ENCODE data around the gene LRFN4. TPM values are rescaled to one million over a fixed set of nuclear protein-coding genes. Genes with fewer than 3 reads are reported as not detected.

Gene LRFN4
- total and polyA plus RNA-seq, 10 of the 15 experiments (the other 5 are each of a cell fraction or from before 2014, with no cell fraction given) = 0.03 to 43.8 (median 4.9) TPM

GRCh38 chr11:66815646-66816045 lies 41.2 kb upstream of the LRFN4 start:
- ChIA-PET SMC1A (ENCODE audit: uncharacterized antibody, unreplicated experiment) (no interaction called here), POLR2A (no interaction called here), RAD21 (ENCODE audit: unreplicated experiment) (interaction anchor here (0.6 kb wide), 1 partner anchor 70 kb away, joined by 3 read pairs; no protein-coding TSS in a partner anchor), CTCF (interaction anchor here (1.5 kb wide), 1 partner anchor 11 kb away, joined by 3 read pairs; no protein-coding TSS in a partner anchor)
- no TSS peak for BruUV-seq (replicated peaks)
- H3K36me3 ChIP-seq (ENCODE audit: control insufficient read depth in 2 of 2, insufficient read depth in 2 of 2, low read length in 1 of 2) = no peaks in the 10 kb centered on the region
- no peaks in the 10 kb centered on the region for H3K27me3 ChIP-seq (replicated peaks in 1 of 2; ENCODE audit: control insufficient read depth in 2 of 2, insufficient read depth in 2 of 2, low read length in 1 of 2)
- H3K27ac ChIP-seq (ENCODE audit: control insufficient read depth, insufficient read depth) = no peak overlapping the region
- in situ Hi-C loops (cut with MboI) (no loop called here), intact Hi-C loops (cut with micrococcal nuclease; ENCODE audit: unreplicated experiment) (no loop called here)
- FAIRE-seq = no peak
- ATAC-seq = no peak
- H4K20me1 ChIP-seq (ENCODE audit: control insufficient read depth, insufficient read depth) = no peaks in the 10 kb centered on the region
- no peak for DNase-seq (ENCODE audit: low read depth, low spot score)
- H3K4me1 ChIP-seq (ENCODE audit: control insufficient read depth, insufficient read depth, low read length) = no peaks in the 10 kb centered on the region
- no peak overlapping the region for H3K4me3 ChIP-seq
- no peak overlapping the region for H2AFZ ChIP-seq (ENCODE audit: control insufficient read depth, low read depth, low read length)
- no peaks in the 10 kb centered on the region for H3K9me3 ChIP-seq (replicated peaks; ENCODE audit: control insufficient read depth, insufficient read depth, low read length)
- H3K9ac ChIP-seq (ENCODE audit: control insufficient read depth, insufficient read depth, low read length) = no peak overlapping the region
- TF ChIP-seq JUND (IDR thresholded peaks at IDR 0.05; ENCODE audit: low read depth, low read length) (no peak), POLR2AphosphoS5 (IDR thresholded peaks at IDR 0.05; ENCODE audit: low read length) (no peak), USF1 (IDR thresholded peaks at IDR 0.05; ENCODE audit: borderline replicate concordance, extremely low read length, insufficient read depth, low read depth, low read length) (no peak)
- WGBS (ENCODE audit: insufficient coverage, insufficient replicate concordance, low lambda C conversion rate, missing lambda C conversion rate) = 67% methylated on average over 1 of the region's 1 CpG
- H3K4me2 ChIP-seq (ENCODE audit: control insufficient read depth, insufficient read depth) = no peak overlapping the region
- H3K79me2 ChIP-seq (ENCODE audit: control insufficient read depth, insufficient read depth, low read length) = no peaks in the 10 kb centered on the region

GRCh38 chr11:66818231-66818955 lies 38.5 kb upstream of the LRFN4 start:
- Histone ChIP-seq H3K9me3 (replicated peaks; ENCODE audit: control insufficient read depth, insufficient read depth, low read length) (no peaks in the 10 kb centered on the region), H3K9ac (ENCODE audit: control insufficient read depth, insufficient read depth, low read length) (no peak overlapping the region), H3K4me3 (no peak overlapping the region), H4K20me1 (ENCODE audit: control insufficient read depth, insufficient read depth) (no peaks in the 10 kb centered on the region), H3K79me2 (ENCODE audit: control insufficient read depth, insufficient read depth, low read length) (no peaks in the 10 kb centered on the region), H3K36me3 (ENCODE audit: control insufficient read depth in 2 of 2, insufficient read depth in 2 of 2, low read length in 1 of 2) (no peaks in the 10 kb centered on the region), H3K27ac (ENCODE audit: control insufficient read depth, insufficient read depth) (no peak overlapping the region), H3K27me3 (replicated peaks in 1 of 2; ENCODE audit: control insufficient read depth in 2 of 2, insufficient read depth in 2 of 2, low read length in 1 of 2) (no peaks in the 10 kb centered on the region), H3K4me2 (ENCODE audit: control insufficient read depth, insufficient read depth) (no peak overlapping the region), H2AFZ (ENCODE audit: control insufficient read depth, low read depth, low read length) (no peak overlapping the region), H3K4me1 (ENCODE audit: control insufficient read depth, insufficient read depth, low read length) (no peaks in the 10 kb centered on the region; the same call in 1 of the 2 replicates)
- FAIRE-seq (no peak), DNase-seq (ENCODE audit: low read depth, low spot score) (no peak), ATAC-seq (no peak)
- WGBS (ENCODE audit: insufficient coverage, insufficient replicate concordance, low lambda C conversion rate, missing lambda C conversion rate) = 91% methylated on average over 3 of the region's 3 CpGs
- intact Hi-C loops (cut with micrococcal nuclease; ENCODE audit: unreplicated experiment) (no loop called here), in situ Hi-C loops (cut with MboI) (no loop called here)
- ChIA-PET CTCF (interaction anchor here (1.1 to 1.4 kb wide), 3 partner anchors 14 to 19 kb away, joined by 3 to 4 read pairs (median 3); no protein-coding TSS in a partner anchor), SMC1A (ENCODE audit: uncharacterized antibody, unreplicated experiment) (interaction anchor here (0.7 to 0.8 kb wide), 2 partner anchors 12 to 16 kb away, joined by 3 read pairs; no protein-coding TSS in a partner anchor), RAD21 (ENCODE audit: unreplicated experiment) (no interaction called here), POLR2A (interaction anchor here (0.6 kb wide), 1 partner anchor 560 kb away, joined by 3 read pairs; no protein-coding TSS in a partner anchor)
- BruUV-seq (replicated peaks) = no TSS peak
- TF ChIP-seq NFYA (IDR thresholded peaks at IDR 0.05; ENCODE audit: borderline replicate concordance, low read depth, low read length) (no peak), E2F8 (IDR thresholded peaks at IDR 0.05; ENCODE audit: low read depth, partially characterized antibody) (no peak), ZBED1 (IDR thresholded peaks at IDR 0.05; ENCODE audit: borderline replicate concordance) (no peak), RFX5 (IDR thresholded peaks at IDR 0.05; ENCODE audit: low read depth, low read length) (no peak)
